ENCODE measurements around the gene SLC17A7. TPM values are rescaled to one million over a fixed set of nuclear protein-coding genes. Genes with fewer than 3 reads are reported as not detected.

SLC17A7 gene
- total and polyA plus RNA-seq, 2 of the 13 experiments (the other 11 are each of a cell fraction or from before 2014, with no cell fraction given), result 0.32 TPM; not detected in 1

DNA sequence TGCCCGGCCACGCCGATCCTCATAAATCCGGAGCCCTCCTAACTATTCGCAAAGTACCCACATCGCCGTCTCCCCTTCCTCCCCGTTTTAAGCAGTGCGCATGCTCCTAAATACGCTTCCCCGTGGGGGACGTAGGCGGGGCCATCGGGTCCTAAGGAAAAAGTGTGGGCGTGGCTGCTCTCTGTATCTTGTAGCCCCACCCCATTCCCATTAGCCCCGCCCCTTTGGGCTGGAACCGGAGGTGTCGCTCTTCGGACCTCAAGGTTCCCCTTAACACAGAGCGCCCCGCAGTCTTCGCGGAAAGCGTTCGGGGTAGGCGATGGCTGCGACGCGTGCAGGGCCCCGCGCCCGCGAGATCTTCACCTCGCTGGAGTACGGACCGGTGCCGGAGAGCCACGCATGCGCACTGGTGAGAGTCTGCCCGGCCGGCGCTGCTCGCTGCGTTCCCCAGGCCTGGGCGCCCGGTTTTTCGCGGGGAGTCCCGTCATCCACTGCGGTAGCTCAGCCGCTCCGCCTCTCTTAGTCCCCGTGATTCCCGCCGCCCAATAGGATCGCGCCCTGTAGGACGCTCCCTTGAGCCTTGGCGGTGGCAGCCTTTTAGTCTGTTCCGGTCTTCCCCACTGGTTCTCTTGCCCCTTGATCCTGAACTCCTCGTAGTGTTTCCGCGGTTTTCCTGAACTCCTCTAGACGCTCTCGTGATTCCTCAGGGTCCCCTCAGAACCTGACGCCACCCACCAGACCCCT lies 11.9 kb upstream of the SLC17A7 start, which contains the start of gene ALDH16A1 (continued):
- TF ChIP-seq, protein P1, sequence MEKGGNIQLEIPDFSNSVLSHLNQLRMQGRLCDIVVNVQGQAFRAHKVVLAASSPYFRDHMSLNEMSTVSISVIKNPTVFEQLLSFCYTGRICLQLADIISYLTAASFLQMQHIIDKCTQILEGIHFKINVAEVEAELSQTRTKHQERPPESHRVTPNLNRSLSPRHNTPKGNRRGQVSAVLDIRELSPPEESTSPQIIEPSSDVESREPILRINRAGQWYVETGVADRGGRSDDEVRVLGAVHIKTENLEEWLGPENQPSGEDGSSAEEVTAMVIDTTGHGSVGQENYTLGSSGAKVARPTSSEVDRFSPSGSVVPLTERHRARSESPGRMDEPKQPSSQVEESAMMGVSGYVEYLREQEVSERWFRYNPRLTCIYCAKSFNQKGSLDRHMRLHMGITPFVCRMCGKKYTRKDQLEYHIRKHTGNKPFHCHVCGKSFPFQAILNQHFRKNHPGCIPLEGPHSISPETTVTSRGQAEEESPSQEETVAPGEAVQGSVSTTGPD (CRISPR knock-in tag; IDR thresholded peaks at IDR 0.05), result no peak
- TF ChIP-seq, protein P2, sequence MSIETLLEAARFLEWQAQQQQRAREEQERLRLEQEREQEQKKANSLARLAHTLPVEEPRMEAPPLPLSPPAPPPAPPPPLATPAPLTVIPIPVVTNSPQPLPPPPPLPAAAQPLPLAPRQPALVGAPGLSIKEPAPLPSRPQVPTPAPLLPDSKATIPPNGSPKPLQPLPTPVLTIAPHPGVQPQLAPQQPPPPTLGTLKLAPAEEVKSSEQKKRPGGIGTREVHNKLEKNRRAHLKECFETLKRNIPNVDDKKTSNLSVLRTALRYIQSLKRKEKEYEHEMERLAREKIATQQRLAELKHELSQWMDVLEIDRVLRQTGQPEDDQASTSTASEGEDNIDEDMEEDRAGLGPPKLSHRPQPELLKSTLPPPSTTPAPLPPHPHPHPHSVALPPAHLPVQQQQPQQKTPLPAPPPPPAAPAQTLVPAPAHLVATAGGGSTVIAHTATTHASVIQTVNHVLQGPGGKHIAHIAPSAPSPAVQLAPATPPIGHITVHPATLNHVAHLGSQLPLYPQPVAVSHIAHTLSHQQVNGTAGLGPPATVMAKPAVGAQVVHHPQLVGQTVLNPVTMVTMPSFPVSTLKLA (IDR thresholded peaks at IDR 0.05), result no peak
- TF ChIP-seq ZMYM2 (CRISPR knock-in tag; IDR thresholded peaks at IDR 0.05) (no peak), ZFP41 (CRISPR knock-in tag; IDR thresholded peaks at IDR 0.05; ENCODE audit: borderline replicate concordance) (no peak), ZNF496 (CRISPR knock-in tag; IDR thresholded peaks at IDR 0.05; ENCODE audit: insufficient replicate concordance) (no peak), ZNF253 (CRISPR knock-in tag; IDR thresholded peaks at IDR 0.05; ENCODE audit: borderline replicate concordance) (no peak), ETV6 (CRISPR knock-in tag; conservative IDR thresholded peaks at IDR 0.05) (no peak), IRF2 (CRISPR knock-in tag; IDR thresholded peaks at IDR 0.05) (peak; percentile 58; the same call in 1 of the 2 replicates), ZNF782 (CRISPR knock-in tag; IDR thresholded peaks at IDR 0.05; ENCODE audit: borderline replicate concordance) (no peak), RXRA (CRISPR knock-in tag; IDR thresholded peaks at IDR 0.05) (peak; percentile 30; the same call in 1 of the 2 replicates), RBAK (CRISPR knock-in tag; IDR thresholded peaks at IDR 0.05) (no peak), RXRB (CRISPR knock-in tag; IDR thresholded peaks at IDR 0.05; ENCODE audit: borderline replicate concordance) (peak; percentile 3; the same call in 1 of the 2 replicates), RFXAP (CRISPR knock-in tag; IDR thresholded peaks at IDR 0.05; ENCODE audit: borderline replicate concordance) (no peak), HHEX (CRISPR knock-in tag; IDR thresholded peaks at IDR 0.05) (no peak), ZNF501 (CRISPR knock-in tag; IDR thresholded peaks at IDR 0.05) (peak; percentile 69), SRSF9 (IDR thresholded peaks at IDR 0.05; ENCODE audit: borderline replicate concordance, insufficient read depth, low read depth, low read length, poor library complexity, severe bottlenecking) (no peak), IRX3 (CRISPR knock-in tag; IDR thresholded peaks at IDR 0.05; ENCODE audit: borderline replicate concordance, low read depth) (no peak), ZNF468 (CRISPR knock-in tag; IDR thresholded peaks at IDR 0.05) (no peak), ZNF205 (CRISPR knock-in tag; IDR thresholded peaks at IDR 0.05) (0 out of 2 replicates have a peak, but pooled peaks have one; percentile 30), ZSCAN25 (CRISPR knock-in tag; IDR thresholded peaks at IDR 0.05) (peak; percentile 67; the same call in 1 of the 2 replicates), ATF1 (CRISPR knock-in tag; IDR thresholded peaks at IDR 0.05) (no peak; the same call in 1 of the 2 replicates), ZNF232 (CRISPR knock-in tag; IDR thresholded peaks at IDR 0.05; ENCODE audit: borderline replicate concordance) (no peak), WIZ (CRISPR knock-in tag; IDR thresholded peaks at IDR 0.05) (0 out of 2 replicates have a peak, but pooled peaks have one; percentile 37)
- TF ChIP-seq, protein P3, sequence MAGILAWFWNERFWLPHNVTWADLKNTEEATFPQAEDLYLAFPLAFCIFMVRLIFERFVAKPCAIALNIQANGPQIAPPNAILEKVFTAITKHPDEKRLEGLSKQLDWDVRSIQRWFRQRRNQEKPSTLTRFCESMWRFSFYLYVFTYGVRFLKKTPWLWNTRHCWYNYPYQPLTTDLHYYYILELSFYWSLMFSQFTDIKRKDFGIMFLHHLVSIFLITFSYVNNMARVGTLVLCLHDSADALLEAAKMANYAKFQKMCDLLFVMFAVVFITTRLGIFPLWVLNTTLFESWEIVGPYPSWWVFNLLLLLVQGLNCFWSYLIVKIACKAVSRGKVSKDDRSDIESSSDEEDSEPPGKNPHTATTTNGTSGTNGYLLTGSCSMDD (CRISPR knock-in tag; IDR thresholded peaks at IDR 0.05), result no peak
- TF ChIP-seq, protein P4, sequence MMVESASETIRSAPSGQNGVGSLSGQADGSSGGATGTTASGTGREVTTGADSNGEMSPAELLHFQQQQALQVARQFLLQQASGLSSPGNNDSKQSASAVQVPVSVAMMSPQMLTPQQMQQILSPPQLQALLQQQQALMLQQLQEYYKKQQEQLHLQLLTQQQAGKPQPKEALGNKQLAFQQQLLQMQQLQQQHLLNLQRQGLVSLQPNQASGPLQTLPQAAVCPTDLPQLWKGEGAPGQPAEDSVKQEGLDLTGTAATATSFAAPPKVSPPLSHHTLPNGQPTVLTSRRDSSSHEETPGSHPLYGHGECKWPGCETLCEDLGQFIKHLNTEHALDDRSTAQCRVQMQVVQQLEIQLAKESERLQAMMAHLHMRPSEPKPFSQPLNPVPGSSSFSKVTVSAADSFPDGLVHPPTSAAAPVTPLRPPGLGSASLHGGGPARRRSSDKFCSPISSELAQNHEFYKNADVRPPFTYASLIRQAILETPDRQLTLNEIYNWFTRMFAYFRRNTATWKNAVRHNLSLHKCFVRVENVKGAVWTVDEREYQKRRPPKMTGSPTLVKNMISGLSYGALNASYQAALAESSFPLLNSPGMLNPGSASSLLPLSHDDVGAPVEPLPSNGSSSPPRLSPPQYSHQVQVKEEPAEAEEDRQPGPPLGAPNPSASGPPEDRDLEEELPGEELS (CRISPR knock-in tag; IDR thresholded peaks at IDR 0.05), result no peak
